Ramos (cell line): Measurements from ENCODE around the gene RSPRY1.

Experiments used
- in situ Hi-C: fragments of 300-500 bp; cut with MboI; formaldehyde crosslinking; loops from one replicate; pipeline ENCODE4 v1.14.3; 2022; ENCODE audit warnings: low sequenced_read_pairs; ENCODE audit not compliant: unreplicated experiment

RSPRY1 gene

GRCh38 chr16:57245472-57246113, 59.5 kb downstream of the RSPRY1 start:
- in situ Hi-C loops, result no loop called here

- in situ Hi-C loops, result no loop called here
These were observed 65.2 kb downstream of the RSPRY1 start for GRCh38 chr16:57251352-57251751.

GRCh38 chr16:57252148-57252721, 66.1 kb downstream of the RSPRY1 start:
- in situ Hi-C loops, result no loop called here

- in situ Hi-C loops, result no loop called here
These were observed 67.3 kb downstream of the RSPRY1 start for GRCh38 chr16:57253466-57253865.

GRCh38 chr16:57255686-57256415, 69.7 kb downstream of the RSPRY1 start:
- in situ Hi-C loops, result no loop called here

GRCh38 chr16:57256601-57257395, 70.7 kb downstream of the RSPRY1 start:
- in situ Hi-C loops, result no loop called here

GRCh38 chr16:57257455-57258070, 71.4 kb downstream of the RSPRY1 start:
- in situ Hi-C loops, result no loop called here

GRCh38 chr16:57258226-57258909, 72.2 kb downstream of the RSPRY1 start:
- in situ Hi-C loops, result no loop called here

- in situ Hi-C loops, result no loop called here
These were observed 72.9 kb downstream of the RSPRY1 start for GRCh38 chr16:57258910-57259475.

- in situ Hi-C loops, result no loop called here
These were observed 74.3 kb downstream of the RSPRY1 start for GRCh38 chr16:57260294-57260929.

GRCh38 chr16:57261806-57262205, 75.7 kb downstream of the RSPRY1 start:
- in situ Hi-C loops, result no loop called here

- in situ Hi-C loops, result no loop called here
These were observed 76.9 kb downstream of the RSPRY1 start for GRCh38 chr16:57262841-57263540.

GRCh38 chr16:57263541-57264351, 77.6 kb downstream of the RSPRY1 start:
- in situ Hi-C loops, result no loop called here

GRCh38 chr16:57264381-57264780, 78.3 kb downstream of the RSPRY1 start:
- in situ Hi-C loops, result no loop called here

- in situ Hi-C loops, result no loop called here
These were observed 78.8 kb downstream of the RSPRY1 start for GRCh38 chr16:57264950-57265371.

- in situ Hi-C loops, result no loop called here
These were observed 79.9 kb downstream of the RSPRY1 start for GRCh38 chr16:57265850-57266530.
